Endodermal cell (in vitro differentiated cells): ENCODE measurements around the gene VTA1. TPM values are rescaled to one million over a fixed set of nuclear protein-coding genes. Genes with fewer than 3 reads are reported as not detected.

Experiments used
- DNase-seq: peaks from one replicate; pipeline ENCODE4 v3.0.0-alpha.2; 2017
- H3K27ac ChIP-seq: 2 replicates; pipeline ENCODE4 v1.5.1; 2013; ENCODE audit warnings: mild to moderate bottlenecking, low read depth, low read length, moderate library complexity
- H3K27me3 ChIP-seq: 2 replicates; pipeline ENCODE4 v1.6.1; 2013; ENCODE audit warnings: mild to moderate bottlenecking, low read length, moderate library complexity; ENCODE audit not compliant: insufficient read depth, control insufficient read depth, poor library complexity, severe bottlenecking
- H3K36me3 ChIP-seq: 2 replicates; pipeline ENCODE4 v1.7.0; 2013; ENCODE audit warnings: mild to moderate bottlenecking, low read length, moderate library complexity; ENCODE audit not compliant: control insufficient read depth, insufficient read depth
- H3K4me1 ChIP-seq: one replicate; pipeline ENCODE4 v1.7.0; 2013; ENCODE audit warnings: low read length; ENCODE audit not compliant: control insufficient read depth, insufficient read depth
- H3K4me3 ChIP-seq: 2 replicates; pipeline ENCODE4 v1.5.1; 2013; ENCODE audit warnings: mild to moderate bottlenecking, low read length, moderate library complexity
- H3K9ac ChIP-seq: 2 replicates; pipeline ENCODE4 v1.6.1; 2013; ENCODE audit warnings: mild to moderate bottlenecking, low read length, moderate library complexity; ENCODE audit not compliant: poor library complexity, severe bottlenecking; ENCODE audit errors: extremely low read depth
- H3K9me3 ChIP-seq: 2 replicates; pipeline ENCODE4 v1.6.1; 2013; ENCODE audit warnings: mild to moderate bottlenecking, low read length, moderate library complexity; ENCODE audit not compliant: control insufficient read depth
- H3K27ac Mint-ChIP-seq: 2 replicates; pipeline ENCODE4 v1.8.0; 2020; ENCODE audit warnings: mixed read lengths
- H3K27me3 Mint-ChIP-seq: 2 replicates; pipeline ENCODE4 v1.8.0; 2021; ENCODE audit warnings: mild to moderate bottlenecking, mixed read lengths; ENCODE audit not compliant: insufficient read depth
- H3K36me3 Mint-ChIP-seq: 2 replicates; pipeline ENCODE4 v1.8.0; 2020; ENCODE audit warnings: low read depth, mixed read lengths
- H3K4me1 Mint-ChIP-seq: 2 replicates; pipeline ENCODE4 v1.8.0; 2020; ENCODE audit warnings: mixed read lengths
- H3K4me3 Mint-ChIP-seq: 2 replicates; pipeline ENCODE4 v1.8.0; 2020; ENCODE audit warnings: mild to moderate bottlenecking, moderate library complexity, mixed read lengths
- H3K9me3 Mint-ChIP-seq: 2 replicates; pipeline ENCODE4 v1.8.0; 2020; ENCODE audit warnings: mild to moderate bottlenecking, mixed read lengths
- CTCF ChIP-seq: fragments of 200-600 bp; sonication (generic); conservative IDR thresholded peaks from 2 replicates; pipeline ENCODE4 v1.5.0; 2021; ENCODE audit warnings: antibody characterized with exemption, mild to moderate bottlenecking
- WGBS, 2 experiments: methylation state at CpG; one replicate each; pipeline versions ENCODE4 v1.1.5 to v1.1.7; 2013; ENCODE audit warnings: missing lambda C conversion rate in 2 of 2, mixed read lengths in 1 of 2; ENCODE audit not compliant: insufficient coverage in 1 of 2, insufficient read length in 1 of 2; 5-methylcytosine and 5-hydroxymethylcytosine counted together
- total RNA-seq, 2 donors: library from RNA; stranded (reverse); fragmentation: NEBNext Ultra II Directional in 1 of 2; extraction: Animal tissue kit (Norgen Biotek cat#: 25700) in 1 of 2; gene quantifications; 2 replicates in 1 of 2; 3 replicates in 1 of 2; pipeline ENCODE4 v1.2.1, GENCODE V29; 2021

The VTA1 gene
- total RNA-seq, 2 donors from 2014 or later, result 64.4 to 68.8 TPM

DNA sequence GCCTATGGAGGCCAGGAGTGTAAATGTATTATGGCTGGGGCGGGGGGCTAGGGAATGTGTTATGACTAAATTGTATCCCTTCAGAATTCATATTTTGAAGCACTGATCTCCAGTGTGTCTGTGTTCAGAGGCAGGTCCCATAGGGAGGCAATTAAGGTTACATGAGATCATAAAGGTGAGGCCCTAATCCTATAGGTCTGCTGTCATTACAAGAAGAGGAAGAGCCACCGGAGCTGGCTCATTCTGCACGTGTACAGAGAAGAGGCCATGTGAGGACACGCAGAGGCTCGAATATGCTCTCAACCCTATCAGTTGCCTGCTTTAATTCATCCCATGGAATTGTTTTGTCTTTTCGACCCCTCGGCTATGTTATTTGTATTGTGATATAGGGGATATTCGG is 76.9 kb downstream of the VTA1 start:
- Histone ChIP-seq H3K9me3 (no peaks in the 10 kb centered on the region), H3K27me3 (no peaks in the 10 kb centered on the region), H3K4me3 (no peak overlapping the region), H3K9ac (no peak overlapping the region), H3K4me1 (no peaks in the 10 kb centered on the region), H3K36me3 (peaks cover 14% of the 10 kb centered on the region), H3K27ac (no peak overlapping the region)
- H3K27ac Mint-ChIP-seq, result no peak overlapping the region
- peaks cover 5% of the 10 kb centered on the region for H3K36me3 Mint-ChIP-seq
- no peak overlapping the region for H3K4me3 Mint-ChIP-seq
- WGBS, 2 experiments, result 92 to 95% methylated on average over 4 to 8 of the region's 8 CpGs
- DNase-seq, result no peak
- H3K27me3 Mint-ChIP-seq, result no peaks in the 10 kb centered on the region
- no peak for TF ChIP-seq CTCF
- H3K4me1 Mint-ChIP-seq, result no peaks in the 10 kb centered on the region
- H3K9me3 Mint-ChIP-seq, result peaks cover 8% of the 10 kb centered on the region

DNA sequence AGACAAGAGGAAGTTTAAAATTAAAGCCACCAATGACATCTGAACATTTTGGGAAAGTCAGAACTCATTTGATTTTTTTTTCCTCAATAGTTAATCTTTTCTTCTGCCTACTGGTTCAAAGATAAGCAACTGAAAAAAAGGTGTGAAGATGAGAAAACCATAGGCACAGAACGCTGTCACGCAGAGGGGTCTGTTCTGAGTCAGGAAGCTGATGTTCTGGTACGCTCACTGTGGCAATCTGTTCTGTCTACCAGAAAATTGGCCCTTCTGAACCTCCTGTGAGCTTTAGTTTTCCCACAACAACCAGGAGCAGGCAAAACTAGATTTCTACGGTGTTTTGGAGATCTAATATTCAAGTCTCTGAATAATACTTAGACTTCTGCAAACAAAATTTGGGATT is 78.1 kb downstream of the VTA1 start:
- H3K36me3 ChIP-seq, result peaks cover 3% of the 10 kb centered on the region
- H3K4me3 Mint-ChIP-seq, result no peak overlapping the region
- no peak for DNase-seq
- TF ChIP-seq CTCF, result no peak
- no peaks in the 10 kb centered on the region for H3K27me3 ChIP-seq
- H3K27ac ChIP-seq, result peak overlapping the region; percentile 7
- no peaks in the 10 kb centered on the region for H3K9me3 ChIP-seq
- H3K4me1 Mint-ChIP-seq, result no peaks in the 10 kb centered on the region
- H3K36me3 Mint-ChIP-seq, result no peaks in the 10 kb centered on the region
- 88 to 95% methylated on average over 4 of the region's 4 CpGs for WGBS, 2 experiments
- no peak overlapping the region for H3K27ac Mint-ChIP-seq
- peaks cover 8% of the 10 kb centered on the region for H3K9me3 Mint-ChIP-seq
- no peak overlapping the region for H3K9ac ChIP-seq
- no peaks in the 10 kb centered on the region for H3K4me1 ChIP-seq
- H3K27me3 Mint-ChIP-seq, result no peaks in the 10 kb centered on the region
- no peak overlapping the region for H3K4me3 ChIP-seq

GRCh38 chr6:142225552-142225951 is 78.5 kb downstream of the VTA1 start:
- H3K4me1 Mint-ChIP-seq, result no peaks in the 10 kb centered on the region
- H3K36me3 ChIP-seq, result no peaks in the 10 kb centered on the region
- peaks cover 8% of the 10 kb centered on the region for H3K9me3 Mint-ChIP-seq
- TF ChIP-seq CTCF, result no peak
- H3K9ac ChIP-seq, result no peak overlapping the region
- H3K36me3 Mint-ChIP-seq, result no peaks in the 10 kb centered on the region
- no peak for DNase-seq
- H3K9me3 ChIP-seq, result no peaks in the 10 kb centered on the region
- H3K27me3 ChIP-seq, result no peaks in the 10 kb centered on the region
- no peak overlapping the region for H3K27ac ChIP-seq
- H3K27me3 Mint-ChIP-seq, result no peaks in the 10 kb centered on the region
- H3K4me3 ChIP-seq, result no peak overlapping the region
- no peaks in the 10 kb centered on the region for H3K4me1 ChIP-seq
- no peak overlapping the region for H3K27ac Mint-ChIP-seq
- WGBS, 2 experiments, result 95 to 99% methylated on average over 5 of the region's 5 CpGs
- no peak overlapping the region for H3K4me3 Mint-ChIP-seq
